AG09309 (cell line): Measurements from ENCODE around the gene KIF2C.
A peak's percentile ranks its signal among the peaks of the same experiment; 100 is the strongest.

Source experiments
- DNase-seq: peaks from one replicate; pipeline ENCODE4 v3.0.0-alpha.2; 2010; ENCODE audit warnings: low read depth
- H3K4me3 ChIP-seq: 2 replicates; pipeline ENCODE4 v1.5.1; 2011; ENCODE audit warnings: mild to moderate bottlenecking, low read depth, low read length, moderate library complexity; ENCODE audit not compliant: control insufficient read depth
- TF ChIP-seq, protein P1 (sequence below): IDR thresholded peaks from 2 replicates; pipeline ENCODE4 v1.5.1; 2011; ENCODE audit warnings: mild to moderate bottlenecking, low read depth, low read length, inconsistent platforms; ENCODE audit not compliant: insufficient read depth, control insufficient read depth; ENCODE audit errors: missing control alignments

The KIF2C gene

DNA sequence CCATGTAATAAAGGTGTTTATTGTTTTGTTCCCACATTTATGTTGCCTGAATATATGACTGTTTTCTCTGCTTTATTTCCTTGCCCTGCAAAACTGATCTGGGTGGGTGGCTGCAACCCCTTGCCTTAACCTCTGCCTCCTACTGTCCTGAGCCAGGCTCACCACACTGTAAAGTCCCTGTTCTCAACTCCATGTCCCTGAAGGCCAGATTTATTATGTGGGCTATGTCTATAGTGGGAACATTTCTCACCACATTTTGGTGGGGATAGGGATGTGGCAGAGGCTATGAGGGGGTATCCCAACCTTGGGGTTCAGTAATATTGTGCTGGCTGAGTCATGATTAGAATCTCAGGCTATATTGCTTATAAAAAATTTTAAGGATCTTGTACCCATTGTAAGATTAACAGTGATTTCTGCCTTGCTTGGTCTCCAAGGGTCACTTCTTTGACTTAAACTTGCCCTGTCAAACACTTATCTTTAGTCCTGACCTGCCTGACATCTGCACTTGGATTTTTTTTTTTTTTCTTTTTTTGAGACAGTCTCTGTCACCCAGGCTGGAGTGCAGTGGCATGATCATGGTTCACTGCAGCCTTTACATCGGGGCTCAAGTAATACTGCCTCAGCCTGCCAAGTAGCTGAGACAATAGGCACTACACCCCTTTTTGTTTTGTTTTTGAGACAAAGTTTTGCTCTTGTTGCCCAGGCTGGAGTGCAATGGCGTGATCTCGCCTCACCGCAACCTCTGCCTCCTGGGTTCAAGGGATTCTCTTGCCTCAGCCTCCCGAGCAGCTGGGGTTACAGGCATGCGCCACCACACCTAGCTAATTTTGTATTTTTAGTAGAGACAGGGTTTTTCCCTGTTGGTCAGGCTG lies 39.3 kb downstream of the KIF2C start:
- no peak for DNase-seq
- TF ChIP-seq, protein P1, sequence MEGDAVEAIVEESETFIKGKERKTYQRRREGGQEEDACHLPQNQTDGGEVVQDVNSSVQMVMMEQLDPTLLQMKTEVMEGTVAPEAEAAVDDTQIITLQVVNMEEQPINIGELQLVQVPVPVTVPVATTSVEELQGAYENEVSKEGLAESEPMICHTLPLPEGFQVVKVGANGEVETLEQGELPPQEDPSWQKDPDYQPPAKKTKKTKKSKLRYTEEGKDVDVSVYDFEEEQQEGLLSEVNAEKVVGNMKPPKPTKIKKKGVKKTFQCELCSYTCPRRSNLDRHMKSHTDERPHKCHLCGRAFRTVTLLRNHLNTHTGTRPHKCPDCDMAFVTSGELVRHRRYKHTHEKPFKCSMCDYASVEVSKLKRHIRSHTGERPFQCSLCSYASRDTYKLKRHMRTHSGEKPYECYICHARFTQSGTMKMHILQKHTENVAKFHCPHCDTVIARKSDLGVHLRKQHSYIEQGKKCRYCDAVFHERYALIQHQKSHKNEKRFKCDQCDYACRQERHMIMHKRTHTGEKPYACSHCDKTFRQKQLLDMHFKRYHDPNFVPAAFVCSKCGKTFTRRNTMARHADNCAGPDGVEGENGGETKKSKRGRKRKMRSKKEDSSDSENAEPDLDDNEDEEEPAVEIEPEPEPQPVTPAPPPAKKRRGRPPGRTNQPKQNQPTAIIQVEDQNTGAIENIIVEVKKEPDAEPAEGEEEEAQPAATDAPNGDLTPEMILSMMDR, result no peak
- H3K4me3 ChIP-seq, result no peak overlapping the region

DNA sequence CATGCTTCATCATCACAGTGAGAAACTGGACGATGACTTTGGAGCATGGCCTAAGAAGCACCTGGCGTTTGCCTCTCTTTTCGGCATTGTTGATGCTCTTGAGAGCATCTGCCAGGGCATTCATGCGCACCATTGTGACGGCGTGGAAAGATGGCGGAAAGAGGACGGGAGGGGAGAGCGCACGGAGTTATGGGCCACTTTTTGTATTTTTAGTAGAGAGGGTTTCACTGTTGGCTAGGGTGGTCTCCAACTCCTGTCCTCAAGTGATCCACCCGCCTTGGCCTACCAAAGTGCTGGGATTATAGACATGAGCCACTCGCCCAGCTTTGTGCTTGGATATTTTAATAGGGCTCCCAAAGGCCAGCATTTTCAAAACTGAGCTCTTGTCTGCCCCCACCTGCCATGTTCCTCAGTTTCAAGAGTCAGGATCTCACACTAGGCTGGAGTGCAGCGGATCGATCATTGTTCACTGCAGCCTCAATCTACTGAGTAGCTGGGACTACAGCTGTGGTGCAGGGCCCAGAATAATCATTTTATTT lies 41.0 kb downstream of the KIF2C start:
- no peak overlapping the region for H3K4me3 ChIP-seq
- DNase-seq, result no peak
- TF ChIP-seq, protein P1, result no peak

DNA sequence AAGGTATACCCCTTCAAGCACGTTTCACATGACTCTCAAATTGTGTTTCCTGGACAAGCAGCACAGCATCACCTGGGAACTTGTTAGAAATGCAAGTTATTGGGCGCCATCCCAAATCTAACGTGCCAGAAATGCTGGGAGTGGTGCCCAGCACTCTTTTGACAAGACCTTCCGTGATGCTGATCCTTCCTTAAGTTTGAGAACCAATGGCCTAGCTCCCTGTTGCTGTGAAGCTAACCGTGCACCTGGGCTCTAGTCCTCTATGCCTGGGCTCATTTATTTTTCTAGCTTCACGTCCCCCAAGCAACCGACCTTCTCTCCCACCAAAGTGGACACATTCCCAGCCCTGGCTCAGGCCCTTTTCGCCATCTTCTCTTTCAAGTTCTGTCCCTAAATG lies 44.1 kb downstream of the KIF2C start:
- peak overlapping the region; percentile 19; the same call in 1 of the 2 replicates for H3K4me3 ChIP-seq
- DNase-seq, result no peak
- TF ChIP-seq, protein P1, result no peak

DNA sequence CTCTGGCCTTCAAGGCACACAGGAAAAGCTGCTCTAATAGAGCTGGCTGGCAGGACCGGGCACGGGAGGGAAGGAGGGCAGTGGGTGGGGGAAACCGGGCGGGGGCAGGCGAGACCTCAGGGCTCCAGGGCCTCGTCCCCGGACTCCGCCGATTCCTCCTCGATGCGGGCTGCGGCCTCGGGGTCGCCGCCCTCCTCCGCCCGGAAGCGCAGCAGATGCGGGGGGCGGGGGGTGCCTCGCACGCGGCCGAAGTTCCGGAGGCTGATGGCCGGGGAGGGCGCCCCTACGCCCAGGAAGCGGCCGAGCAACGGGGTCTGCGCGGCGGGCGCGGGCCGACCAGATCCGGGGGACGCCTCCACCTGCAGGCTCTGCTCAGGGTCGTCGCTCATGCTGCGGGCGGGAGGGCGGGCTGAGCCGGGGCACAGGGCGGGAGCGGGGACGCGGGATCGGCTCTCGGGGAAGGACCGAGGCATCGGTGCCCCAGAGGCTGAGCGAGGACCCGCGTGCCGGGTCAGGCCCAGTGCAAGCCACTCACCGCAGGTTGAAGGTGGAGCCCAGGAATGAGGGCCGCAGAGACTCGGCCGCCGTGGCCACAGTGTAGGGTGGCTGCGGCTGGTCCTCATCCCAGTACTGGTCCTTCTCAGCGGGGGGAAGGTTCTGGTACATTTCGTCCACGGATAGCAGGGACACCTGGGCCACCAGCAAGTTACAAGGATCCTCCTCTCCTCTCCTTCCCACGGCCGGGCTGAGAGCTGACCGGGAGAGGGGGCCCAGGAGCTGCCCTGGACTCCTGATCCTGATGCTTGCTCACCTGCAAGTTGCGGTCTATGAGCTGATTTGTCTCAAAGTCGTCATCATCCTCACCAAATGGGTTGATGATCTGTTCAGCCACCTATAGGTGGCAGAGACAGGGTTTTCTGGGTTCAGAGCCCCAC lies 44.7 kb downstream of the KIF2C start:
- DNase-seq, result no peak
- peak overlapping the region; percentile 19; the same call in 1 of the 2 replicates for H3K4me3 ChIP-seq
- TF ChIP-seq, protein P1, result peak; percentile 3

DNA sequence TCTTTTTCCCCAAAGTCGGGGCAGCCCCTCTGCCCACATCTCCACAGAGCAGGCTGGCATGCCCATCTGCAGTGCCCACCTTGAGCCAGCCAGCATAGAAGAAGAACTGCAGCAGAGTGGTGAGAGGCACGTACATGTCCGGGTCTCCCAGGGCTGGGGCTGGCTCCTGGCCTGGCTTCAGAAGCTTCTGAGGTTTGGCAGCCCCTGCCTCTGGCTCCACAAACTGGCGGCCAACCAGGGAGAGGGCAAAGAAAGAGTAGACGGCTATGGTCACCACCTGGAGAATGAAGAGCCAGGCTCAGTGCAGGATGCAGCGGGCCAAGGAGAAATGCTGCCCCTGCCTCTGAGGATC lies 45.4 kb downstream of the KIF2C start:
- TF ChIP-seq, protein P1, result no peak
- no peak overlapping the region for H3K4me3 ChIP-seq
- DNase-seq, result no peak

DNA sequence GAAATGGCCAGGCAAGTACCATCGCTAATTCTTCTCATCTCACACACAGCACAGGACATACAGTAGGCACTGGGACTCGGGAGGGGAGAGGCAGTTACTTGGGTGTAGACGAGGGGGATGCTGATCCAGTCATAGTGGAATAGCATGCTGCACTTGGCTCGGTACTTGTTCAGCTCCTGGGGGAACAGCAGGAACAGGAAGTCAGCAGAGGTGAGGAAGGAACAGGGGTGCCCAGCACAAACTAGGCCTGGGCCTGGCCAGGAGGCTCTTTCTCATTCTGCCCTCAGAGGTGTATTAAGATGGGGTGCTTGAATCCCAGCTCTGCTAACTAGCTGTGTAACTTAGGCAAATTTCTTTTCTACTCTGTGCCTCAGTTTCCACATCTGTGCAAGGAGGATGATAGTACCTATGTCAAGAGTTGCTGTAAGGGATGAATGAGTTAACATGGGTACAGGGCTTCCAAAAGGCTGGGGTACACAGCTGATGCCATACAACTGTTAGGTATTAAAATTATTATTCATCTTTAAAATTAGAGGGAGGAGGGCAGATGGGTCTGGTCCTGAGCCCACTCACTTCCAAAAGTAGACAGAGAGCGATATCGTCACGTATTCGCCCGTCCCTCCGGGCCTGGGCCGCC lies 46.0 kb downstream of the KIF2C start:
- DNase-seq, result no peak
- no peak overlapping the region; the same call in 1 of the 2 replicates for H3K4me3 ChIP-seq
- TF ChIP-seq, protein P1, result no peak
